ENCODE measurements around the gene FAM117A. TPM values are rescaled to one million over a fixed set of nuclear protein-coding genes. Genes with fewer than 3 reads are reported as not detected.
A peak's percentile ranks its signal among the peaks of the same experiment; 100 is the strongest.
"Not testable (repeated sequence)": the region's sequence is repeated elsewhere in the genome, so short reads cannot be mapped to it uniquely, and the experiment has no call there.

FAM117A gene
- total RNA-seq, 1 donor from 2014 or later, result 30.0 TPM

- H3K4me1 Mint-ChIP-seq, result peaks cover 40% of the 10 kb centered on the region
- H3K36me3 Mint-ChIP-seq (ENCODE audit: low read depth), result peaks cover 80% of the 10 kb centered on the region
- no peaks in the 10 kb centered on the region for H3K9me3 Mint-ChIP-seq
- TF ChIP-seq CTCF (IDR thresholded peaks at IDR 0.05), result no peak
- ATAC-seq (ENCODE audit: low read depth) (no peak), DNase-seq (no peak)
- H3K27ac Mint-ChIP-seq, result no peak overlapping the region
- intact Hi-C loops (cut with micrococcal nuclease), result loop anchor here (5.0 kb wide), 1 partner anchor 37 kb away; the partner anchor contains the start of gene FAM117A
- no peaks in the 10 kb centered on the region for H3K27me3 Mint-ChIP-seq
- ChIA-PET POLR2A (interaction anchor here (0.7 kb wide), 1 partner anchor 60 kb away, joined by 3 read pairs; no protein-coding TSS in a partner anchor), CTCF (no interaction called here)
- no peak overlapping the region for H3K4me3 Mint-ChIP-seq
Measured at GRCh38 chr17:49725452-49726130, 38.3 kb downstream of the FAM117A start.

GRCh38 chr17:49724552-49724951 is 39.4 kb downstream of the FAM117A start:
- H3K9me3 Mint-ChIP-seq; H3K4me3 Mint-ChIP-seq; ATAC-seq (ENCODE audit: low read depth); CTCF ChIA-PET; H3K27ac Mint-ChIP-seq; intact Hi-C loops (cut with micrococcal nuclease); H3K27me3 Mint-ChIP-seq; DNase-seq: not testable (repeated sequence)
- peaks cover 35% of the 10 kb centered on the region for H3K4me1 Mint-ChIP-seq
- peaks cover 82% of the 10 kb centered on the region for H3K36me3 Mint-ChIP-seq (ENCODE audit: low read depth)
- POLR2A ChIA-PET, result interaction anchor here (0.7 kb wide), 2 partner anchors 60 to 1136 kb away, joined by 3 to 4 read pairs; no protein-coding TSS in a partner anchor

GRCh38 chr17:49723423-49723822 is 40.5 kb downstream of the FAM117A start:
- peaks cover 83% of the 10 kb centered on the region for H3K36me3 Mint-ChIP-seq (ENCODE audit: low read depth)
- H3K9me3 Mint-ChIP-seq, result no peaks in the 10 kb centered on the region

DNA sequence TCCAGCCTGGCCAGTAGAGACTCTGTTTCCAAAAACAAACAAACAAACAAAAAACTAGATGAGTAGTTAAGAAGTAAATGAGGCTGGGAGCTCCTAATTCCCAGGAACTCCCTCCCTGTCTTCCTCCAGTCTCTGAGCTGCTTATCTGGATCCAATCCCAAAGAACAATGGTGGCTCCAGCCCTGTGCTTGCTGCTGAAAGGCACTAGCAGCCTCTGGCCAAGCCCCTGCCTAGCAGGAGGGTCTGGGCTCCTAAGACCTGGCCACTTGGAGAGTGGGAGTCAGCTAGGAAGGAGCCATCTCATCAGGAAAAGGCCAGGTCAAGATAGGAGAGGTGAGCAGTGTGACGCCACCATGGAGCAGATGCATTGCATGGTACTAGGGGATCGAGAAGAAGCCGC is 41.9 kb downstream of the FAM117A start:
- DNase-seq (no peak), ATAC-seq (ENCODE audit: low read depth) (no peak)
- ChIA-PET POLR2A (interaction anchor here (0.7 kb wide), 1 partner anchor 55 kb away, joined by 4 read pairs; no protein-coding TSS in a partner anchor), CTCF (interaction anchor here (1.3 kb wide), 1 partner anchor 165 kb away, joined by 3 read pairs; no protein-coding TSS in a partner anchor)
- TF ChIP-seq CTCF (IDR thresholded peaks at IDR 0.05), result no peak
- Mint-ChIP-seq H3K4me3 (no peak overlapping the region), H3K27me3 (no peaks in the 10 kb centered on the region), H3K4me1 (peaks cover 21% of the 10 kb centered on the region), H3K27ac (no peak overlapping the region), H3K36me3 (ENCODE audit: low read depth) (peaks cover 85% of the 10 kb centered on the region), H3K9me3 (no peaks in the 10 kb centered on the region)
- intact Hi-C loops (cut with micrococcal nuclease), result no loop called here

More at GRCh38 chr17:49723423-49723822, 40.5 kb downstream of the FAM117A start:
- POLR2A ChIA-PET, result no interaction called here
- Mint-ChIP-seq H3K27ac (peak overlapping the region; percentile 56), H3K4me1 (peaks cover 27% of the 10 kb centered on the region), H3K4me3 (no peak overlapping the region), H3K27me3 (no peaks in the 10 kb centered on the region)
- ATAC-seq (ENCODE audit: low read depth) (no peak), DNase-seq (no peak)
- intact Hi-C loops (cut with micrococcal nuclease), result no loop called here
- CTCF ChIA-PET, result no interaction called here
- no peak for TF ChIP-seq CTCF (IDR thresholded peaks at IDR 0.05)

DNA sequence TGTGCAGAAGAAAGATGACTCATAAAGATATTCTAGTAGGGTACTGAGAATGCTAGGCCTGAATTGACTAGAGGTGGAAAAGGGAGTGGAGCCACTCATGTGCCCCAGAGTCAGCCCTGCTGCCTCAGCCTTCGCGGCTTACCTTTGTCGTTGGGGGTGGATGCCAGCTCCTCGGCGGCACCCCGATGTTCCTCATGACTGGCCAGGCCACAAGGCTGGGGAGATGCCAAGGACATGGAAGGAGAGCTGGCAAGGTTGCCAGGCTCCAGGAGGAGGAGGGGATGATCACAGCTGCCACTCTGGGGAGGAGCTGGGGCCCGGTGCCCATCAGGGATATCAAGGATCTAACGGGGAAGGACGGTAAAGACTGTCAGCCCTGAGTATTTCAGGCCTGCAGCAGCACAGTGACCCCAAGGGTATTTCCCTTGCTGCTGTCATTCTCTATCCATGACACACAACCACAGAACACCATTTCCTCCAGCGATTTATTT is 46.5 kb downstream of the FAM117A start:
- no peaks in the 10 kb centered on the region for H3K9me3 Mint-ChIP-seq
- intact Hi-C loops (cut with micrococcal nuclease), result no loop called here
- POLR2A ChIA-PET, result no interaction called here
- DNase-seq, result no peak
- no peak overlapping the region for H3K27ac Mint-ChIP-seq
- peaks cover 89% of the 10 kb centered on the region for H3K36me3 Mint-ChIP-seq (ENCODE audit: low read depth)
- TF ChIP-seq CTCF (IDR thresholded peaks at IDR 0.05), result no peak
- H3K4me3 Mint-ChIP-seq, result no peak overlapping the region
- no peak for ATAC-seq (ENCODE audit: low read depth)
- H3K4me1 Mint-ChIP-seq, result peaks cover 14% of the 10 kb centered on the region
- H3K27me3 Mint-ChIP-seq, result no peaks in the 10 kb centered on the region
- CTCF ChIA-PET, result interaction anchor here (1.4 kb wide), 2 partner anchors 9 to 10 kb away, joined by 3 read pairs; partner anchors contain the start of gene SLC35B1
